ENCODE results near the gene SSNA1.

Gene SSNA1

DNA sequence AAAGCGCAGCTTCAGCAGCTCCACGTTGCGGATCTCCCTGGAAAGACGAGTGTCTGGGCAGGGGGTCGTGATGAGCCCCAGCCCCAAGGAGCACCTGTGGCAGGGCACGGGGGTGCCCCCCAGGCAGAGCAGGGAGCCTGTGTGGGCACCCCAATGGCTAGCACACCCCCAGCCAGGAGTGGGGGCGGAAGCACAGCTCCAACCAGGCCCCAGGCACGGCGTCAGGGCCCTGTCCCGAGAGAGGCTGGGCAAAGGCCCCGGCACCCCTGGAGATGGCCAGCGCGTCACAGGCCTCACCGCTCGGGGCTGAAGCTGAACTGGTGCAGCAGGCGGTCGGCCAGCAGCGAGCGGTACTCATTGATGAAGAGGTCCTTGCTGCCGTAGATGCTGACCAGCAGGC lies 8.0 kb upstream of the SSNA1 start:
- TF ChIP-seq, protein P1, sequence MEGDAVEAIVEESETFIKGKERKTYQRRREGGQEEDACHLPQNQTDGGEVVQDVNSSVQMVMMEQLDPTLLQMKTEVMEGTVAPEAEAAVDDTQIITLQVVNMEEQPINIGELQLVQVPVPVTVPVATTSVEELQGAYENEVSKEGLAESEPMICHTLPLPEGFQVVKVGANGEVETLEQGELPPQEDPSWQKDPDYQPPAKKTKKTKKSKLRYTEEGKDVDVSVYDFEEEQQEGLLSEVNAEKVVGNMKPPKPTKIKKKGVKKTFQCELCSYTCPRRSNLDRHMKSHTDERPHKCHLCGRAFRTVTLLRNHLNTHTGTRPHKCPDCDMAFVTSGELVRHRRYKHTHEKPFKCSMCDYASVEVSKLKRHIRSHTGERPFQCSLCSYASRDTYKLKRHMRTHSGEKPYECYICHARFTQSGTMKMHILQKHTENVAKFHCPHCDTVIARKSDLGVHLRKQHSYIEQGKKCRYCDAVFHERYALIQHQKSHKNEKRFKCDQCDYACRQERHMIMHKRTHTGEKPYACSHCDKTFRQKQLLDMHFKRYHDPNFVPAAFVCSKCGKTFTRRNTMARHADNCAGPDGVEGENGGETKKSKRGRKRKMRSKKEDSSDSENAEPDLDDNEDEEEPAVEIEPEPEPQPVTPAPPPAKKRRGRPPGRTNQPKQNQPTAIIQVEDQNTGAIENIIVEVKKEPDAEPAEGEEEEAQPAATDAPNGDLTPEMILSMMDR (IDR thresholded peaks at IDR 0.05; ENCODE audit: poor library complexity, severe bottlenecking), result no peak
- Histone ChIP-seq H3K4me1 (ENCODE audit: insufficient read depth, poor library complexity, severe bottlenecking) (no peaks in the 10 kb centered on the region), H3K36me3 (ENCODE audit: low read depth) (peaks cover 24% of the 10 kb centered on the region), H3K27me3 (ENCODE audit: insufficient read depth, poor library complexity, severe bottlenecking) (no peaks in the 10 kb centered on the region), H3K4me3 (ENCODE audit: severe bottlenecking) (no peak overlapping the region), H3K27ac (ENCODE audit: poor library complexity, severe bottlenecking) (no peak overlapping the region), H3K9me3 (ENCODE audit: severe bottlenecking) (no peaks in the 10 kb centered on the region)
- ATAC-seq (ENCODE audit: low read depth) (no peak), DNase-seq (ENCODE audit: low spot score) (no peak)

DNA sequence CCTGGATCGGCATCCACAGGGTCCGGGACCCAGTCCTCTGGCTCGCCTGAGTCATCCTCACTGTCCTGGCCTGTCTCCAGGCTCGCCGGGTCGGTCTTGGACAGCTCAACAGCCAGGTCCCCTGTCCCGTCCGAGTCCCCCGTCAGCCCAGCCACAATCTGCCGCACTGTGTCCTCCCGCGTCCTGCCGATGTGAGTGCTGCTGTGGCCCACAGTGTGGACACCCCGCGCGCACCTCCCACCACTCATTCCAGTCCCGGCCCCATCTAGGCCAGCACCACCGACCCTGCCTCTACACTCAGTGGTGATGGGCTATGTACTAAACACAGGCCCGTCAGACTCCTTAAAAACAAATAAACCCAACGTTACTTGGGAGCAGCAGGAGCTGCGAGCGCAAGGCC lies 6.8 kb upstream of the SSNA1 start:
- no peak for ATAC-seq (ENCODE audit: low read depth)

DNA sequence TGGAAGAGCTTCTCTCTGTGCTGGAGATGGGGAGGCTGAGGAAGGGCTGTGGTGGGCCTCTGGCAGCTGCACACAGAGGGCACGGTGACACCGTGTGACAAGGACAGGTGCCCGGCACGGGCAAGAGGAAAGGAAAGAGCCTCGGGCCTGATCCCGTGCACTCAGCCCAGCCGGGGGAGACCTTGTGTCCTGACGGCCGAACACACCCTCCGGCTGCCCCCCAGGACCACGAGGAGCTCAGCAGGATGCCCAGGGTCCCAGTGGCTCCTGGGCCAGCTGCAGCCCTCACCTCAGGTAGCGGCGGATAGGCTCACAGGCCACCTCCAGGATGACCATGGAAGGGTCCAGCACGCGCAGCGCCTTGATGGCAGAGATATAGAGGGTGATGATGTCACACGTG lies 5.6 kb upstream of the SSNA1 start:
- TF ChIP-seq, protein P1 (IDR thresholded peaks at IDR 0.05; ENCODE audit: poor library complexity, severe bottlenecking), result no peak
- Histone ChIP-seq H3K27ac (ENCODE audit: poor library complexity, severe bottlenecking) (no peak overlapping the region), H3K4me1 (ENCODE audit: insufficient read depth, poor library complexity, severe bottlenecking) (peaks cover 5% of the 10 kb centered on the region), H3K27me3 (ENCODE audit: insufficient read depth, poor library complexity, severe bottlenecking) (no peaks in the 10 kb centered on the region), H3K36me3 (ENCODE audit: low read depth) (peaks cover 33% of the 10 kb centered on the region), H3K4me3 (ENCODE audit: severe bottlenecking) (no peak overlapping the region), H3K9me3 (ENCODE audit: severe bottlenecking) (no peaks in the 10 kb centered on the region)
- ATAC-seq (ENCODE audit: low read depth) (no peak), DNase-seq (ENCODE audit: low spot score) (no peak)

More for the DNA sequence above, 6.8 kb upstream of the SSNA1 start:
- Histone ChIP-seq H3K27ac (ENCODE audit: poor library complexity, severe bottlenecking) (no peak overlapping the region), H3K36me3 (ENCODE audit: low read depth) (peaks cover 24% of the 10 kb centered on the region), H3K4me1 (ENCODE audit: insufficient read depth, poor library complexity, severe bottlenecking) (no peaks in the 10 kb centered on the region), H3K27me3 (ENCODE audit: insufficient read depth, poor library complexity, severe bottlenecking) (no peaks in the 10 kb centered on the region), H3K4me3 (ENCODE audit: severe bottlenecking) (no peak overlapping the region), H3K9me3 (ENCODE audit: severe bottlenecking) (no peaks in the 10 kb centered on the region)
- TF ChIP-seq, protein P1 (IDR thresholded peaks at IDR 0.05; ENCODE audit: poor library complexity, severe bottlenecking), result no peak
- no peak for DNase-seq (ENCODE audit: low spot score)

DNA sequence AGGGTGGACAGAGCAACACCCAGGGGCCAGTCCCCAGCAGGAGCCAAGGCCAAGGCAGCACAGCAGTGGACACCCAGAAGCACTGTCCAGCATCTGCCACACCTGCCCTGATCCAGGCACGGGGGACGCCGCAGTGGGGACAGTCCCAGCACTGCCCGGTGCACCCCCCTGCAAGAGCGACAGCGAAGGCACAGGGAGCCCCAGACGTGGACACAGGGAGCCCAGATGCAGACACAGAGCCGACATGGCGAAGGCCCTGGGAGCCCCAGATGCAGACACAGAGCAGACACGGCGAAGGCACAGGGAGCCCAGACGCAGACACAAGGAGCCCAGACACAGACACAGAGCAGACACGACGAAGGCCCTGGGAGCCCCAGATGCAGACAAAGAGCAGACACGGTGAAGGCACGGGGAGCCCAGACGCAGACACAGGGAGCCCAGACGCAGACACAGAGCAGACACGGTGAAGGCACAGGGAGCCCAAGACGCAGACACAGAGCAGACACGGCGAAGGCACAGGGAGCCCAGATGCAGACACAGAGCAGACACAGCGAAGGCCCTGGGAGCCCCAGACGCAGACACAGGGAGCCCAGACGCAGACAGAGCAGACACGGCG lies 4.4 kb upstream of the SSNA1 start:
- H3K4me3 ChIP-seq (ENCODE audit: severe bottlenecking), result no peak overlapping the region
- H3K36me3 ChIP-seq (ENCODE audit: low read depth), result peaks cover 33% of the 10 kb centered on the region
- ATAC-seq (ENCODE audit: low read depth), result no peak
- peaks cover 5% of the 10 kb centered on the region for H3K4me1 ChIP-seq (ENCODE audit: insufficient read depth, poor library complexity, severe bottlenecking)
- H3K9me3 ChIP-seq (ENCODE audit: severe bottlenecking), result no peaks in the 10 kb centered on the region
- no peaks in the 10 kb centered on the region for H3K27me3 ChIP-seq (ENCODE audit: insufficient read depth, poor library complexity, severe bottlenecking)
- TF ChIP-seq, protein P1 (IDR thresholded peaks at IDR 0.05; ENCODE audit: poor library complexity, severe bottlenecking), result no peak
- DNase-seq (ENCODE audit: low spot score), result no peak
- no peak overlapping the region for H3K27ac ChIP-seq (ENCODE audit: poor library complexity, severe bottlenecking)

DNA sequence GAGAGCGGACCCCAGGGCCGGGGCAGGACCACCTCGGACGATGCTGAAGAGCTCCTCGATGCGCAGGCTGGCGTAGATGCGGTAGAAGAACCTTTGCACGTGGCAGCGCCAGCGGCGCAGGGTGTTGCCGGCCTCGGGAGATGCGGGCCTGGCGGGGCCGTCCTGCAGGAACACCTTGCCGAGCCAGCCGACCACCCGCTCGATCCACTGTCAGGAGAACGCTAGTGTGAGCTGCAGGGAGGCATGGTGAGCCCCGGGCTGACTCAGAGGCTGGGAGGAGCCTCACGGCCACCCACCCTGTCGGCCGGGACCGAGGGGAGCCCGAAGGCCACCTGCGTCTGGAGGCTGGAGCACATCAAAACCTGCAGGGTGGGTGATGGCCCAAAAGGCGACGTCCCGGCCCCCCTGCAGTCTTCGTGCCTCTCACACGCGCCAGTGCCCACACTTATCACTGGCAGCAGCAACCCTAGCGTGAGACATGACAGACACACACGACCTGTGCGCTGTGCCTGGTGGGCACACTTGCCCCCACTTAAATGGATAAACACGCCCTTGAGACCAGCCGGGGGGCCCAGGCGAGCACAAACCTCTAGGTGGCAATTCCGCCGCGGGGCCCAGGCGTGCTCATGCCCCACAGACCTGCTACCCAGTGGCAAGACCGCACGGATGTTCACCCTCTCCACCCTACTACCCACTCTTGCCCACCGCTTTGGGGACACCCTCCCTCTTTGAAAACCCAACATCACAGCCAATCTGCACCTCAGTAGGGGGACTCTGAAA lies 3.4 kb upstream of the SSNA1 start:
- Histone ChIP-seq H3K4me1 (ENCODE audit: insufficient read depth, poor library complexity, severe bottlenecking) (peaks cover 5% of the 10 kb centered on the region), H3K9me3 (ENCODE audit: severe bottlenecking) (no peaks in the 10 kb centered on the region), H3K4me3 (ENCODE audit: severe bottlenecking) (no peak overlapping the region), H3K36me3 (ENCODE audit: low read depth) (peaks cover 35% of the 10 kb centered on the region), H3K27ac (ENCODE audit: poor library complexity, severe bottlenecking) (no peak overlapping the region), H3K27me3 (ENCODE audit: insufficient read depth, poor library complexity, severe bottlenecking) (no peaks in the 10 kb centered on the region)
- TF ChIP-seq, protein P1 (IDR thresholded peaks at IDR 0.05; ENCODE audit: poor library complexity, severe bottlenecking), result no peak
- DNase-seq (ENCODE audit: low spot score) (no peak), ATAC-seq (ENCODE audit: low read depth) (no peak)
